Activated CD8-positive, alpha-beta memory T cell treated with anti-CD3 and anti-CD28 coated beads, Interleukin-2, amount 50 U/mL, for 1 hour (primary cell): ENCODE data around the gene ZDHHC4.
"Not testable (repeated sequence)": the region's sequence is repeated elsewhere in the genome, so short reads cannot be mapped to it uniquely, and the experiment has no call there.

Experiments
- DNase-seq: peaks from one replicate; pipeline ENCODE4 v3.0.0-alpha.2; 2020; ENCODE audit errors: extremely low read depth

The ZDHHC4 gene

DNA sequence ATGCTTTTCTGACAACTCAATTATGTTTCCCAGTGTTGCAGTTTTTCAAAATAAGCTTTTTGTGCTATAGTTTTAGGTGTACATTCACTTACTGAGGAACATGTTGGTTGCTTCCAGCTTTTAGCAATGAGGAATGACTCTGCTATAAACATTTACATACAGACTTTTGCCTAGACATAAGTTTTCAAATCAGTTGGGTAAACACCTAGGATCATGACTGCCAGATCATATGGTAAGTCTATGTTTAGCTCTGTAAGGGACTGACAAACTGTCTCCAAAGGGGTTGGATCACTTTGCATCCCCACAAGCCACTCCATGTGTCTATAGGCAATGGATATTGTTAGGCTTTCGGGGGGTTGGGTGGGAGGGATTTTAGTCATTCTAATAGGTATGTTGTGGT lies 15.1 kb upstream of the ZDHHC4 start:
- no peak for DNase-seq

- DNase-seq, result no peak
These were observed 13.1 kb upstream of the ZDHHC4 start for GRCh38 chr7:6563936-6564770.

- DNase-seq, result no peak
These were observed 11.6 kb upstream of the ZDHHC4 start for GRCh38 chr7:6565655-6566054.

DNA sequence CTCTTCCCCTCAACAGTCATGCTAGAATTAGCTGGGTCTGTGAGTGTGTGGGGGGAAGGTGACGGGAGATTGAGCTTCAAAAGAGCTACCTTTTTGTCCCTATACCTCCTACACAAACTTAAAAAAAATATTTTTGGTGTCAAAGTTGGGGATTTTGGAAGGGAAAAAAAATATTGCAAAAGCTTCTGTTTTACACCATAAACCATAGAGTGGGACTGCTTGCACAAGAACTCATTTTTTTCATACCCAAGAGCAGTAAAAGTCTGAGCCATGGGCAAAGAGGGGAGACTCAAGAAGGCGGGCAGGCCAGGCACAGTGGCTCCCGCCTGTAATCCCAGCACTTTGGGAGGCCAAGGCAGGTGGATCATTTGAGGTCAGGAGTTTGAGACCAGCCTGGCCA lies 9.4 kb upstream of the ZDHHC4 start:
- no peak for DNase-seq

- no peak for DNase-seq
These were observed 6.0 kb upstream of the ZDHHC4 start for GRCh38 chr7:6571160-6571779.

DNA sequence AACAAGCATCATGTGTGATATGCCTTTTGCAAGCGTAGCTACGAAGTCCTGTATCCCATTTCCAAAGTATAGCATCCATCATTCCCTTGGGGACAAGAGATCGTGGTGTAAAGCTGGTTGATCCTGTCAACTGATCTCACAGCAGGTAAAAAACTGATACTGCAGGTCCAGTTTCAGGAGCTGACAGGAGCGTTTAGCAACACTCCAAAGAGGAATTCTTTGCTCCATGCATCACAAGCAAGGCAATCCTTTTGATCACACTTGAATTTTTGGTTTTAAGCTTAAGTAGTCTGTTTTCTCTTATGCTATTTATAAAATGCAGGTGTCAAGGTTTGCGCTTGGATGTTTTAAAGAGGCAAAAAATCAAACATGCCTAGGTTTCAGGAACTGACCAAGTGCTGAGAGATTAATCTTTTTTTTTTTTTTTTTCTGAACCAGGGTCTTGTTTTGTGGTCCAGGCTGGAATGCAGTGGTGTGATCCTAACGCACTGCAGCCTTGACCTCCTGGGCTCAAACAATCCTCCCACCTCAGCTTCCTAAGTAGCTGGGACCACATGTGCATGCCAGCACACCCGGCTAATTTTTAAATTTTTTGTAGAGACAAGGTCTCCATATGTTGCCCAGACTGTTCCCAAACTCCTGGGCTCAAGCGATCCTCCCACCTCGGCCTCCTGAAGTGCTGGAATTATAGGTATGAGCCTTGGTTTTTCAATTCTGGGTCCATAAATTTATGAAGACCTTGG lies 1.8 kb upstream of the ZDHHC4 start:
- DNase-seq, result no peak

- DNase-seq, result no peak
These were observed 1.0 kb upstream of the ZDHHC4 start for GRCh38 chr7:6576024-6576866.

- not testable (repeated sequence) for DNase-seq
These were observed 336 bp upstream of the ZDHHC4 start for GRCh38 chr7:6576867-6577368.

DNA sequence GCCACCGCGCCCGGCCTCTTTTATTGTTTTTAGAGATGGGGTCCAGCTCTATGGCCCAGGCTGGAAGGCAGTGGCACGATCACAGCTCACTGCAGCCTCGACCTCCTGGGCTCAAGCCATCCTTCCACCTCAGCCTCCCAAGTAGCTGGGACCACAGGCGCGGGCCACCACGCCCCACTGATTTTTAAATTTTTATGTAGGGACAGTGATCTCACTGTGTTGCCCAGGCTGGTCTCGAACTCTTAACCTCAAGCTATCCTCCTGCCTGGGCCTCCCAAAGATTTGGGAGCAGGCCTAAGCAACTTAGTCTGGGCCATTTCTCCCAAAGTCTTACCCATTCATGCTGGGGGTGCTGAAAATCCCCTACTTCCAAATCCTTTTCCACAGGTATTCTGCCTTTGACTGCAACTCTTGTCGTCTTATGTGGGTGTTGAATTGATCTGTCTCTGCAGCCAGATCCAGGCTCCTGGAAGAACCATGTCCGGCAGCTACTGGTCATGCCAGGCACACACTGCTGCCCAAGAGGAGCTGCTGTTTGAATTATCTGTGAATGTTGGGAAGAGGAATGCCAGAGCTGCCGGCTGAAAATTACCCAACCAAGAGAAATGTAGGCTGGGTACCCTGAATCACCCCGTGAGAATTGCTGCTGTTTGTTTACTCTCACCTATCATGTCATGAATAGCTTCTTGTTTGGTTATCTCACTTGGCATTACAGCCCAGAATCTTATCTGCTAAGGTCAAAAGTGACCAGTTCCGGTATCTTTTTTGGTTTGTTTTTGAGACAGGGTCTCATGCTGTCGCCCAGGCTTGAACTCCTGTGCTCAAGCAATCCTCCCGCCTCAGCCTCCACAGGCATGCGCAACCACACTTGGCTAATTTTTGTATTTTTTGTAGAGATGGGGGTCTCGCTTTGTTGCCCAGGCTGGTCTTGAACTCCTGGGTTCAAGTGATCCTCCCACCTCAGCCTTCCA lies 1.1 kb downstream of the ZDHHC4 start:
- DNase-seq, result no peak

DNA sequence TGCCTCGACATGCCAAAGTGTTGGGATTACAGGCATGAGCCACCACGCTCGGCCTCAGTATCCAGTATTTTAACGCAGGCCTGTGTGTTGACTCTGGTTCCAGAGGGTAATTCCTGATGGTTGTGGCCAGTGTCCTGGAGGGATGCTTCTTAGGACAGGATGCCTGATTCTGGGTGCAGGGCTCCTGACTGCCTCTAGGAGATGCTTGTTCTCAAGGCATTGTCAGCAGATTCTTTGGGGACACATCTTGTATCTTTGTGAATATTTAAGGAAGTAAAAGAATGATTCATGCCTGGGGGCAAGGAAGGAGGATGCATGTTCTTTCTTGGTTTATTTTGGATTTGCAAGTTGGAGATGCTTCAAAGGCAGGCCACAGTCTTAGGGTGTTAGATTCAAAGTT lies 2.2 kb downstream of the ZDHHC4 start:
- no peak for DNase-seq

DNA sequence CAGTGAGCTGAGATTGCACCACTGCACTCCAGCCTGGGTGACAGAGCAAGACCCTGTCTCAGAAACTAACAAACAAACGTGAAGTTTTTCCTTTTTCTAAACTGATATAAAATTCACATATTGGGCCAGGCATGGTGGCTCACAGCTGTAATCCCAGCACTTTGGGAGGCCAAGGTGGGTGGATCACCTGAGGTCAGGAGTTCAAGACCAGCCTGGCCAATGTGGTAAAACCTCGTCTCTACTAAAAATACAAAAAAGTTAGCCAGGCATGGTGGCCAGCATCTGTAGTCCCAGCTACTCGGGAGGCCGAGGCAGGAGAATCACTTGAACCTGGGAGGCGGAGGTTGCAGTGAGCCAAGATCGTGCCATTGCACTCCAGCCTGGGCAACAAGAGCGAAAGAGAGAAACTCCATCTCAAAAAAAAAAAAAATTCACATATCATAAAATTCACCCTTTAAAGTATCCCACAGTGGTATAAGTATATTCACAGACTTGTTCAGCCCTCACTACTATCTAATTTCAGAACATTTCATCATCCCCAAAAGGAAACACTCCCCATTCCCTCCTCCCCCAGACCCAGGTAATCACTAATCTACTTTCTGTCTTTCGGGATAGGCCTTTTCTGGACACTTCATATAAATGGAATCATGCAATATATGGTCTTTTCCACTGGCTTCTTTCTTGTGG lies 8.6 kb downstream of the ZDHHC4 start:
- DNase-seq, result not testable (repeated sequence)

DNA sequence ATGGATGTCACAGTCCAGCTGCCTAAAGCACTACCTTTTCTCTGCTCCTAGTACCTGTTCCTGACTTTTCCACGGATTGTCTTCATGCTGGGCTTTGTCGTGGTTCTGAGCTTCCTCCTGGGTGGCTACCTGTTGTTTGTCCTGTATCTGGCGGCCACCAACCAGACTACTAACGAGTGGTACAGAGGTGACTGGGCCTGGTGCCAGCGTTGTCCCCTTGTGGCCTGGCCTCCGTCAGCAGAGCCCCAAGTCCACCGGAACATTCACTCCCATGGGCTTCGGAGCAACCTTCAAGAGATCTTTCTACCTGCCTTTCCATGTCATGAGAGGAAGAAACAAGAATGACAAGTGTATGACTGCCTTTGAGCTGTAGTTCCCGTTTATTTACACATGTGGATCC lies 11.3 kb downstream of the ZDHHC4 start:
- DNase-seq, result no peak

DNA sequence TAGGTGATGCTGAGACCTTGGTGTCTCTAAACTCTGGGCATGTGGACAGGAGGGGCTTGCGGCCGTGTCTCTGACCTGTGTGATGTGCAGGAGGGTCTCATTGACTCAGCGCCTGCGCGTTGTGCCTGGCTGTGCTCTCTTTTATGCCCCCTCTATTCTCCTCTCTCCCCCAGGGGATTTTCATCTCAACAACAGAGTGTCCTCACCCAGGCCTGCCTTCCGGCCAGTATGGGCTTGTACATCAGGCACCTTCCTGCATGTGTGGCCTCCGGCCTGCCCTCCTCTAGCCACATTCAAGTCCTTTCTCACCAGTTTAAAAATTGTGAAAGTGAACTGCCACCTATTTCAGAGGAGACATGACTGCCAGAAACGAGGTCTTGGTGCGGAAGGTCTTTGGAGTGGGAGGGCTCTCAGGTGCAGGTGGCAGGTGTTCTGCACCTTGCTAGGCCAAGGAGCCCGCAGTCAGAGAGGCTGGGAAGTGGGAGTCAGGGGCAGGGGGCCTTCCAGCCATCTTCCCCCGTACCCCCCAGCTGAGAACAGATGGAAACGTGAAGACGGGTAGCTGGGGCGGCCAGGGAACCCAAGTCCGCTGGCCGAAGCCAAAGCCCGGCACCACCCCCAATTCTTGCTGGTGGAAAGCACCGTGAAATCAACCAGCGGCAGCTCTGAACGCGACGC lies 12.0 kb downstream of the ZDHHC4 start:
- no peak for DNase-seq

DNA sequence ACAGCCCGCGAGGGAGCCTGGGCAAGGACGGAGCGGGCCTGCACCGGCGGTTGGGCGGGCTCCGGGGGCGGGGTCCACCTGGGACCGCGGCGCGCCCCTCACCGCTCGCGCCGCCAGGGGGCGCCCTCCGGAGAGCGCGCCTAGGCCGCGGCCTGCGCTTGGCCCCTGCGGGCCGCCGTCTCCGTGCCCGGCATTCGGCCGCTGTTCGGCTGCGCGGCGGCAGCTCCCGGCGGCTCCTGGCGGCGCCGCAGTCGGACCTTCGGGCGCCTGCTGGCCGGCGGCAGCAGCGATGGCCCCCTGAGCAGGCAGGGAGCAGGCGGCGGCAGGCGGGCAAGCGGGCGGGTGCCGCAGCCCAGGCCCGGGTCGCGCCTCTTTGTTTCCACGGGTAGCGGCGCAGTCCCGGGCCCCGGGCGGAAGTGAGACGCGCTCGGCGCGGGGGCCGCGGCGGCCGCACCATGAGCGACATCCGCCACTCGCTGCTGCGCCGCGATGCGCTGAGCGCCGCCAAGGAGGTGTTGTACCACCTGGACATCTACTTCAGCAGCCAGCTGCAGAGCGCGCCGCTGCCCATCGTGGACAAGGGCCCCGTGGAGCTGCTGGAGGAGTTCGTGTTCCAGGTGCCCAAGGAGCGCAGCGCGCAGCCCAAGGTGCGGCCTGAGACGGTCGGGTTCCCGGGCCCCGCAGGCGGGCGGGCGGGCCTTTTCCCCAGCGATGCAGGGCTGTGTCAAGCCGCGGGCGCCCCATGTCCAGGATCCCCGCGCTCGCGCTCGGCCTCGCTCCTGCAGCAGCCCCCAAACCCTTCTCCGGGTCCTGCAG lies 12.8 kb downstream of the ZDHHC4 start, which contains the start of gene INTS15:
TSS of gene INTS15 (plus strand) at position 193 of the 816 bp plus-strand sequence. CDS start at position 456, 263 bp downstream.
- peak; percentile 33 for DNase-seq

GRCh38 chr7:6590645-6591110 lies 13.4 kb downstream of the ZDHHC4 start:
- no peak for DNase-seq

GRCh38 chr7:6600093-6600492 lies 22.8 kb downstream of the ZDHHC4 start:
- no peak for DNase-seq

GRCh38 chr7:6604458-6604857 lies 27.2 kb downstream of the ZDHHC4 start:
- DNase-seq, result no peak
